Fibroblast of the conjunctiva (primary cell): ENCODE data around the gene IDI2.

Experiments
- DNase-seq: peaks from one replicate; pipeline ENCODE4 v3.0.0-alpha.2; 2010; ENCODE audit warnings: low read depth

IDI2 gene

DNA sequence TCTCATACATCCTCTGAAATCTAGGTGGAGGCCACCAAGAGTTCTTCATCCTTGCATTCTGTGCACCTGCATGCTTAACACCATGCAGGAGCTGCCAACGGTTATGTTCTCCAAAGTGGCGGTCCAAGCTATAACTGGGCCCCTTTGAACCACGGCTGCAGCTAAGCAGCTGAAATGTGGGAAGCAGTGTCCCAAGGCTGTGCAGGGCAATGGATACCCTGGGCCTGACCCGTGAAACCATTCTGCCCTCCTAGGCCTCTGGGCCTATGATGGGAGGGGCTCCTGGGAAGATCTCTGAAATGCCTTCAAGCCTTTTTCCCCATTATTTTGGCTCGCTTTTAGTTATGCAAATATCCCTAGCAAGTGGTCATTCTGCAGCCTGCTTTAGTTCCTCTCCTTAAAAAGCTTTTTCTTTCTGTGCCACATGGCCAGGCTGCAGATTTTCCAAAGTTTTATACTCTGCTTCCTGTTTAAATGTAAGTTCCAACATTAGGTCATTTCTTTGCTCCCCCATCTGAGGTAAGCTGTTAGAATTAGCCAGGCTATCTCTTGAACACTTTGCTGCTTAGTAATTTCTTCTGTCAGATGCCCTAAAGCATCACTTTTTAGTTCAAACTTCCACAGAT lies 45.1 kb downstream of the IDI2 start:
- no peak for DNase-seq

DNA sequence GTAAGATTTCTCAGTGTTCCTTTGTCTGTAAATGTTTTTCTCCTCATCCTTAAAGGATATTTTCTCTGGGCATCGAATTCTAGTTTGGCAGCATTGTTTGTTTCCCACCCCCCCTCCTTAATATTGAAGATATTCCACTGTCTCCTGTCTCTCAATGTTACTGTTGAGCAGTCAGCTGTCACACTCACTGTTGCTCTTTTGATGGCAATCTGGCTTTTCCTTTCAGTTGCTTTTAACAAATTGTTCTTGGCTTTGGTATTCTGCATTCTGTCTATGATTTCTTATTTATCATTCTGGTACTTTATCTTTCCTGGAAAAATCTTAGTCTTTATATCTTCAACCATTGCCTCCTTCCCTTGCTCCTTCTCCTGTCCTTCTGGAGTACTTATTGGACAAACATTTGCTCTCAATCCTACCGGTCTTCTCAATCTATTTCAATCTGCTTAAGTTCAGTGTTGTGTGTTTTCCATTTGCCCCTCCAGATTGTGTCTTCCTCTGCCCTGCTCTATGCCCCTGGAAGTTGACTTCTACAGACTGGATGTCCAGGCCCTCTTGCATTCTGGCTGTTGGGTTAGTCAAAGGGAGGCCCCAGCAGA lies 46.7 kb downstream of the IDI2 start:
- no peak for DNase-seq

GRCh38 chr10:976316-976715 lies 49.3 kb downstream of the IDI2 start:
- no peak for DNase-seq

- DNase-seq = no peak
Observed at GRCh38 chr10:974785-975074, 50.9 kb downstream of the IDI2 start.

DNA sequence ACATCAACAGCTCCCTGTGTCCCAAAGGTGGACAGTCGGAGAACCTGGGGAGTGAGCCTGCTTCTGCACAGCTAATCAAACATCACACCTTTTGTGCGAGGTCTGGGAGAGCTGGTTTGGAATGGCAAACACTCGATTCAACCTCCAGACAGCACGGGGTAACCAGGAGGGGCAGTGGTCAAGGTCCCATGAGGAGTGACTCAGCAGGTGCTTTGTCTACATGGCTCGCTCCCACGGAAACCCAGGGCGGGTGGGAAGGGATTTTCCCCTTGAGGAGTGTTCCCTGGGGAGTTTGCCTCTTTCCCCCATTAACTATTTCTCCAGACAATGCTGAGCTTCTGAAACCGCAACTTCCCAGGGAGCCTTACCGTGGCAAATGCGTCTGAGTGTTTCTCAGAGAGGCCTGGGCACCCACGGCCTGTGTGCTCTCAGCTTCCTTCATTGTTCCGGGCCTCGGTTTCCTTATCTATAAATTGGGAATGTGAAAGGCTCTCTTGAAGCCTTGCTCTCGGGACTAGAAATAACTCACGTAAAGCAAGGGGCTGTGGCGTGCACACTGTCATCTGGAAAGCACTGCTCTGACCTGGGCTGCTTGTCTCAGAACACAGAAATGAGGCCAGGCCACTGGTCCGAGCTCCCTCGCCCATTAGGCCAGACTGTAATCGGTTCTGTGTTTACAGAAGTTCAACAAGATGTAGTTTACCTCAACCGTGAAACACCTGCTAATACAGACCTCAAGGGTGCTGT lies 51.4 kb downstream of the IDI2 start:
- DNase-seq = no peak

- no peak for DNase-seq
Observed at GRCh38 chr10:972763-973162, 52.9 kb downstream of the IDI2 start.

DNA sequence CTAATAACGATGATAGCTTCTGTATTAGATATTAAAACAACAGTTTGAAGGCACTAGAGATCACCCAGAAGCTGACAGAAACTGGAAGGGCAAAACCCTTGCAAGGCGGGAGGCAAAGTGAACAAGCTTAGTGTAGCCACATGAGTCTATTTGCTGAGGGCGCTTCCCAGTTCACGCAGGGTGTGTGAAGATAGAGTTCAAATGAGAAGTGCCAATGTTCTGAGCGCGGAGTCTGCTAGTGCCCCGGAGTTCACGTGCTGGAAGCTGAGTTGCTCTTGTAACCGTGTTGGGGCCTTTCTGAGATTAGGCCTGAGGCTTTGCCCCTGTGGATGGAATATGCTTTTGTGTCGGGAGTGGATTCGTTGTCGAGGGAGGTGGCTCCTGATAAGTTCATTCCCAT lies 54.0 kb downstream of the IDI2 start:
- no peak for DNase-seq

DNA sequence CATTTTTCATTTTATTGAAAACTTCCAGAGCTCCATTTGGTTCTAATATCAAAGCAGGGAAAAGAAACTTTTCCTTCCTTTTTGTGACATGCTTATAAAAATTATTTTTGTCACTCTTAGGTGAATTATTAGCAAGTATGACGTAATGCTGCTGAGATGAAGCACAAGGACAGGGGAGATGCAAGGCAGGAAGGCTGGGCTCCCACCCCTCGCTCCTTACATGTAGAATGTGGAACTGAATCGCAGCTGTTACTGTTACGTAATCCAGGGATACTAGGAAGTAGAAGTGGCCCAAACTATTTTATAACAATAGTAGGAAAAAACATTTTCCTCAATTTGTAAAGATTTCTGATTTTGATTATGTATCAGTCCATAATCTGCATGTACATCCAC lies 54.5 kb downstream of the IDI2 start:
- DNase-seq = no peak

DNA sequence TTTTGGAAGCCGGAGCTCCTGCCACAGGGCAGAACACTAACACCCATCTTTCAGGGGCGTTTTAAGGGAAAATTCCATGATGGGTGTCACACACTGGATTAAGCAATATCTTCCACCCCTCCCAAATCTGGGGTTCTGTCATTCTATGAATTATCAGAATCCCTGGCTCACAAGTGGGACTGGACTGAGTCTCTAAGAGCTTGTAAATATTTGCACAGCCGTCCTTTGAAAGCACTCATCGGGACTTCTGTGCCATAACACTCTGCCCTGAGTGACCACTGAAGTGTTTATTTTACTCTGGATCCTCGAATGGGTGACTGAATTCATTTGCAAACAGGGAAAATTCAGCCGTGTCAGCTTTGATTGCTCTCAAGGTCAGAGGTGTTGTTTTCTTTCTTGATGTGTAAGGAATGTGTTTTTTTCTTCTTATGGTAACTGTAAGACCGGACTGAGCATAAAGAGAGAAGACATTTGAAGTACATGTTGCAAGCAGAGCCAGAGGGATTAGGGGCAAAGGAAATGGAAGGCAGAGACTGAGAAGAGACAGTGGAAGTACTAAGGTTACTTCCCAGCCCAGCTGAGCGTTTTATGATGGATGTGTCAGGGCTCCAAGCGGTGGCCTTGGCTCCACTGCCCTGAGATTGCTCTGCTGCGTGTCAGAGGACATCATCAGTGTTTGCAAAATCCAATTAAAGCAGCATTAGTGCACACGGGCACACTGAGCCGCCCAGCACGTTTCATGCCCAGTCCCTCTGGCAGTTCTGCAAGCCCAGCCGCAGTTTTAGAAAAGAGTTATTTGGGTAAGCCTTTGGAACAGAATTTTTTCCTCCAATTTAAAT lies 55.1 kb downstream of the IDI2 start:
- DNase-seq = no peak

DNA sequence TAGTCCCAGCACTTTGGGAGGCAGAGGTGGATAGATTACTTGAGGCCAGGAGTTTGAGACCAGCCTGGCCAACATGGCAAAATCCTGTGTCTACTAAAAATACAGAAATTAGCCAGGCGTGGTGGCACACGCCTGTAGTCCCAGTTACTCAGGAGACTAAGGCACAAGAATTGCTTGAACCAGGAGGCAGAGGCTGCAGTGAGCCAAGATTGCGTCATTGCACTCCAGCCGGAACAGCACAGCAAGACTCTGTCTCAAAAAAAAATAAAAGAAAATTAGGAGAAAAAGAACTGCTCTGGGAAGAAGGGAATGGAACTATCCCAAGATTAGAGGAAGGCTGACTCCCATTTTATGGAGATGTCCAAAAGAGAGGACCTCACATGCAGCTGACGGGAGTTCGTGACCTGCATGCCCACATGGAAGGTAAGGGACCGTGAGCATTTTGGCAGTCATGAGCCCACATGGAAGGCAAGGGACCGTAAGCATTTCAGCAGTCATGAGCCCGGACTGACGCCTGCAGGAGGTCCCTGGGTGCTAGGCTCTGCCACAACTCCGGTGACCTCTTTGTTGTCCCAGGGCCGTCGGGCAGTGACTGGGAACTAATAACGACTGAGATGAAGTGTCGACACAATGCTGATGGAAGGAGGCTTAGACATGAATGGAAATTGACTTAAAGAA lies 56.0 kb downstream of the IDI2 start:
- no peak for DNase-seq
